Left ventricle myocardium inferior (tissue), 1 donor: Measurements from ENCODE around the gene CDKL1. TPM values are rescaled to one million over a fixed set of nuclear protein-coding genes. Genes with fewer than 3 reads are reported as not detected.
A peak's percentile ranks its signal among the peaks of the same experiment; 100 is the strongest.

Experiments used
- DNase-seq: peaks from one replicate; pipeline ENCODE4 v3.0.0-alpha.2; 2020
- H3K27ac ChIP-seq: fragments of 200-600 bp; replicated peaks from 2 replicates; pipeline ENCODE4 v1.8.0; 2021
- H3K27me3 ChIP-seq: fragments of 200-600 bp; 2 replicates; pipeline ENCODE4 v1.8.0; 2021; ENCODE audit warnings: low read depth
- H3K36me3 ChIP-seq: fragments of 200-600 bp; 2 replicates; pipeline ENCODE4 v1.8.0; 2021
- H3K4me1 ChIP-seq: fragments of 200-600 bp; 2 replicates; pipeline ENCODE4 v1.8.0; 2021
- H3K4me3 ChIP-seq: fragments of 200-600 bp; 2 replicates; pipeline ENCODE4 v1.8.0; 2021; ENCODE audit warnings: mild to moderate bottlenecking, moderate library complexity
- H3K9me3 ChIP-seq: fragments of 200-600 bp; replicated peaks from 2 replicates; pipeline ENCODE4 v1.8.0; 2021
- intact Hi-C: fragments of 100-400 bp; cut with micrococcal nuclease; formaldehyde crosslinking; loops from one replicate; pipeline ENCODE4 v1.11.0; 2022
- total RNA-seq: library from RNA; stranded (reverse); fragmentation: NEBNext Ultra II Directional; extraction: Animal tissue kit (Norgen Biotek cat#: 25700); gene quantifications from one replicate; pipeline ENCODE4 v1.2.1, GENCODE V29; 2021
- TF ChIP-seq, protein P1 (sequence below): fragments of 200-600 bp; IDR thresholded peaks from 2 replicates; pipeline ENCODE4 v1.8.0; 2021; ENCODE audit warnings: antibody characterized with exemption, mild to moderate bottlenecking, borderline replicate concordance
- donor health status: DM: no; HTN: yes; CAD: no; lungs with severe emphysema.

Gene CDKL1
- total RNA-seq, 1 donor from 2014 or later: 1.3 TPM

DNA sequence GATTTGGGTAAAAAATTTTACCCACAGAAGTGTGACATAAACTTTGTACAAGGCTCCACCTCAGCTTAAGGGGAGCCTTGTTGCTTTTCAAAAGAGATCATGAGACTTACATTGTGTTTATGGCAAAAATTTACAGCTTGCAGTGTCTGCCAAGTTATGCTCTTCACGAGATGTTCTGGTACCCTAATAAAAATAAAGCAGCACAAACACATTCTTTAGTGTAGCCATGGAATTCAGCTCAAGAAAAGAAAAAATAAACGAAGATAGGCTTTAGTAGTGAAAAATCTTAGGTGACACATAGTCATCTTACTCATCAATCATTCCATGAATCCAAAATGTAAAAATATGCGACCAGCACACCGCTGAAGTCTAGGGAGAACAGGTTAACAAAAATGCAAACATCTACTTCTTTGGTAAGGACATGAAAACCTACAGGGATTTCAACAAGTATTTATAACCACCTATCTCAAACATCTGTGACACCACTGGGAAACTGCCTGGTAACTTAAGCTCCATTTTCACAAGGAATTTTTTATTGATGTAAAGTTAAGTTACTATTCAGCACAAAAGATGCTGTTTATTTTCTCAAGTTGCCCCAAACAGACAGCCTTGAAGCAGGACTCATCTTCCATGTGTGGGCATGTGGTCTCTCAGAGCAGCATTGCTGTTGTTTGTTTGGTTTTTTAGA, 51.7 kb downstream of the CDKL1 start:
- peaks cover 45% of the 10 kb centered on the region for H3K4me1 ChIP-seq
- no peaks in the 10 kb centered on the region for H3K27me3 ChIP-seq
- TF ChIP-seq, protein P1, sequence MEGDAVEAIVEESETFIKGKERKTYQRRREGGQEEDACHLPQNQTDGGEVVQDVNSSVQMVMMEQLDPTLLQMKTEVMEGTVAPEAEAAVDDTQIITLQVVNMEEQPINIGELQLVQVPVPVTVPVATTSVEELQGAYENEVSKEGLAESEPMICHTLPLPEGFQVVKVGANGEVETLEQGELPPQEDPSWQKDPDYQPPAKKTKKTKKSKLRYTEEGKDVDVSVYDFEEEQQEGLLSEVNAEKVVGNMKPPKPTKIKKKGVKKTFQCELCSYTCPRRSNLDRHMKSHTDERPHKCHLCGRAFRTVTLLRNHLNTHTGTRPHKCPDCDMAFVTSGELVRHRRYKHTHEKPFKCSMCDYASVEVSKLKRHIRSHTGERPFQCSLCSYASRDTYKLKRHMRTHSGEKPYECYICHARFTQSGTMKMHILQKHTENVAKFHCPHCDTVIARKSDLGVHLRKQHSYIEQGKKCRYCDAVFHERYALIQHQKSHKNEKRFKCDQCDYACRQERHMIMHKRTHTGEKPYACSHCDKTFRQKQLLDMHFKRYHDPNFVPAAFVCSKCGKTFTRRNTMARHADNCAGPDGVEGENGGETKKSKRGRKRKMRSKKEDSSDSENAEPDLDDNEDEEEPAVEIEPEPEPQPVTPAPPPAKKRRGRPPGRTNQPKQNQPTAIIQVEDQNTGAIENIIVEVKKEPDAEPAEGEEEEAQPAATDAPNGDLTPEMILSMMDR: no peak
- H3K27ac ChIP-seq: peak overlapping the region; percentile 9
- DNase-seq: no peak
- no peaks in the 10 kb centered on the region for H3K36me3 ChIP-seq
- H3K9me3 ChIP-seq: no peaks in the 10 kb centered on the region
- H3K4me3 ChIP-seq: no peak overlapping the region
- intact Hi-C loops: no loop called here

DNA sequence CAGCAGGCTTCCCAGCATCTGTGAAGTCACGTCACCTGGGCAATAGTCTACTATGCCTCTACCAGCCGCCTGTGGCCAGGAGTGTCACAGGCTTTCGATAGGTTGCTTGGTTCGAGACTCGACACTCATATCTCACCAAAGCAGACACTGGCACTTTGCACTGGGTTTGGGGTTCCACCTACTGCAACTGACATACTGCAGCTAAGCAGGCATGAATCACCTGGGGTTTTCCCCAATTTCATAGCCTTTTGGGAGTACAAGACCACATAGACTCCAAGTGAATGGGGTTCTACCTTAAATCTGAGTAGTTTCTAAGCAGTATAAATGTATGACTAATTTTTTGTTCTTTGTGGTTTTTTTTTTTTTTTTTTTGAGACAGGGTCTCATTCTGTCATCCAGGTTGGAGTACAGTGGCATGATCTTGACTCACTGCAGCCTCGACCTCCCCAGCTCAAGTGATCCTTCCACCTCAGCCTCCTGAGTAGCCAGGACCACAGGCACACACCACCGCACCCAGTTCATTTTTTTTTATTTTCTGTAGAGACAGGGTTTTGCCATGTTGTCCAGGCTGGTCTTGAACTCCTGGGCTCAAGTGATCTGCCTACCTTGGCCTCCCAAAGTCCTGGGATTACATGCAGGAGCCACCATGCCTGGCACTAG, 52.4 kb downstream of the CDKL1 start:
- Histone ChIP-seq H3K4me1 (peaks cover 45% of the 10 kb centered on the region), H3K4me3 (no peak overlapping the region), H3K27me3 (no peaks in the 10 kb centered on the region), H3K9me3 (no peaks in the 10 kb centered on the region), H3K27ac (peak overlapping the region; percentile 77), H3K36me3 (no peaks in the 10 kb centered on the region)
- intact Hi-C loops: no loop called here
- TF ChIP-seq, protein P1: no peak
- no peak for DNase-seq

DNA sequence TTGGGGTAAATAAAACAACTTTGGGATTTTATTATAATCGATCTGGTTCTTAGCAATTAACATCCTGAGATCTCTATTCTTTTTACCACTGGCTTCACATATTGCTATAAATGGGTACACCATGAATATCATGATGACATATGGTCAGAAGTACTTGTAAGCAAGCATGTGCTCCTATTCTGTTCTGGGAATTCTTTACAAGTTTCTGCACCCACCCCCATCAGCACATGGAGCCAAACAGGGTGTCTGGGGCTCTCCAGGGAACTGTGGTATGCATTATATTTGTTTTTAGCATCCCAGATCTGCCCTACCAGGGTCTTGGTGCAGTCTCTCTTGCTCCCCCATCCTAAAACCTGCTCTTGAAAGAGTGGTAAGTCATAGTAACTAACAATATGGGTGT, 53.2 kb downstream of the CDKL1 start:
- peaks cover 45% of the 10 kb centered on the region for H3K4me1 ChIP-seq
- H3K27me3 ChIP-seq: no peaks in the 10 kb centered on the region
- H3K4me3 ChIP-seq: no peak overlapping the region
- DNase-seq: no peak
- peak overlapping the region; percentile 77 for H3K27ac ChIP-seq
- intact Hi-C loops: no loop called here
- TF ChIP-seq, protein P1: no peak
- H3K36me3 ChIP-seq: no peaks in the 10 kb centered on the region
- no peaks in the 10 kb centered on the region for H3K9me3 ChIP-seq

DNA sequence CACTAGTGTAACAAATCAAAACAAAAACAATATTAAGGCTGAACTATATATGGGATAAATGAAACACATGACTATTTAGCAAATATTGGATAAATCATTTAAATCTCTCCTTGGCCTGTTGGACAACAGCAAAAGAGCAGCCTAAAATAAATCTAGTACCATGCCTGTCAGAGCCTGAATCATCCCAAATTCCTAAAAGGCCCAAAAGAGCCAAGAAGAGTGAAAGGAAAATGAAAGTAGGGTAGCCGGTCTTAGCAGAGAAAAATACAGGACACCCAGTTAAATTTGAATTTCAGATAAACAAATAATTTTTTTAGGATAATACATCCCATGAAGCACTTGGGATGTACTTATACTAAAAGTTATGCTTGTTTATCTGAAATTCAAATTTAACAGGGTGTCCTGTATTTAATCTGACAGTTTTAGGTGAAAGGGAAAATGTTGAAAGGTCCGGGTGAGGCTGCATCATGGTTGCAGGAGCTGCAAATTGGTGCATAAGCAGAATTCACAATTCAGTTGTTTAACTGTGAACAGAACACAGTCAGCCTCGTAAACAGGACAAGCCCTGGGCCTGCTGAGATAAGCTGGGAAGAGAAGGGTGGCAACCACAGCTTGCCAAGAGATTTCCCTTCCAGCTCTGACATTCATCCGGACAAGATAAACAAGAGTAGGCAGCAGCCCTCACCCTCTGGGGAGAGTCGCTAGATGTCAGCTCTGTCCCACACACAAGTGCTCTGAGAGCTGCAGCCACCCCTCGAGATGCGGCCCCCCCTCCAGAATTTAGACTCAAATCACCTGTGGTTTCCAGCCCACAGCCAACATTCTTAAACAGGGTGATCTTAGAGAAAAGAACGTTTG, 54.2 kb downstream of the CDKL1 start:
- peak overlapping the region; percentile 47 for H3K4me3 ChIP-seq
- H3K27me3 ChIP-seq: no peaks in the 10 kb centered on the region
- intact Hi-C loops: no loop called here
- H3K27ac ChIP-seq: peak overlapping the region; percentile 77
- TF ChIP-seq, protein P1: peak; percentile 52
- peak; percentile 51 for DNase-seq
- H3K9me3 ChIP-seq: no peaks in the 10 kb centered on the region
- no peaks in the 10 kb centered on the region for H3K36me3 ChIP-seq
- peaks cover 37% of the 10 kb centered on the region for H3K4me1 ChIP-seq

DNA sequence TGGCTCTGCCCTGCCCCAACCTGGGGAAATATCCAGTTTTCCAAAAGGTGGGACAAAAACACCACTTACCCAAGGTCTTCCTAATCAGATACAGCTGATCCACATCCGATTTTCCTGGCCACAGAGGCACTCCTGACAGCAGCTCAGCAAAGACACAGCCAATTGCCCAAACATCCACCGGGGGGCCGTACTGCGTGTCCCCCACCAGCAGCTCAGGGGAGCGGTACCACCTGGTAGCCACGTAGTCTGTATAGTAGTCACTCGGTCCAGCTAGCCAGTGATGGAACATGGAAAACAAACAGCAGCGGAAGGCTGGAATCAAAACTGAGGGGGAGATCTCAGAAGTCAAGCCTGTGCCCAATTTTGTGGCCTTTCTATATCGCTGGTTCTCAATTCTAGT, 55.7 kb downstream of the CDKL1 start:
- intact Hi-C loops: no loop called here
- DNase-seq: no peak
- Histone ChIP-seq H3K27ac (no peak overlapping the region), H3K9me3 (no peaks in the 10 kb centered on the region), H3K4me3 (no peak overlapping the region), H3K4me1 (peaks cover 40% of the 10 kb centered on the region), H3K27me3 (no peaks in the 10 kb centered on the region), H3K36me3 (no peaks in the 10 kb centered on the region)
- TF ChIP-seq, protein P1: no peak
